HEK293T (cell line): ENCODE measurements around the gene MEF2D.

ENCODE experiments used
- CTCF ChIA-PET: fragments of 350-600 bp; formaldehyde crosslinking; extraction: SDS; loops from one replicate; lab custom pipeline; 2021; ENCODE audit warnings: antibody characterized with exemption, inconsistent platforms; lab: Yijun Ruan, JAX
- POLR2A ChIA-PET: fragments of 350-600 bp; formaldehyde crosslinking; extraction: SDS; loops from one replicate; lab custom pipeline; 2020; ENCODE audit warnings: antibody characterized with exemption, inconsistent platforms; lab: Yijun Ruan, JAX
- DNase-seq: peaks from one replicate; pipeline ENCODE4 v3.0.0; 2012; ENCODE audit warnings: mixed read lengths; ENCODE audit errors: extremely low spot score
- ARNT ChIP-seq: fragments of 450-650 bp; IDR thresholded peaks from 2 replicates; pipeline ENCODE4 v1.6.1; 2017; ENCODE audit warnings: mild to moderate bottlenecking
- BHLHE40 ChIP-seq: fragments of 450-650 bp; IDR thresholded peaks from 2 replicates; pipeline ENCODE4 v1.6.1; 2016; ENCODE audit warnings: mild to moderate bottlenecking, moderate library complexity, borderline replicate concordance
- CTBP1 ChIP-seq: fragments of 450-650 bp; IDR thresholded peaks from 2 replicates; pipeline ENCODE4 v1.6.1; 2016; ENCODE audit warnings: borderline replicate concordance
- ELF4 ChIP-seq: fragments of 450-650 bp; IDR thresholded peaks from 2 replicates; pipeline ENCODE4 v1.6.1; 2017; ENCODE audit warnings: antibody characterized with exemption
- FOXA1 ChIP-seq: fragments of 450-650 bp; IDR thresholded peaks from 2 replicates; pipeline ENCODE4 v1.6.1; 2016; ENCODE audit warnings: mild to moderate bottlenecking
- FOXK2 ChIP-seq: fragments of 450-650 bp; IDR thresholded peaks from 2 replicates; pipeline ENCODE4 v1.6.1; 2016; ENCODE audit warnings: mild to moderate bottlenecking
- FOXM1 ChIP-seq: fragments of 450-650 bp; IDR thresholded peaks from 2 replicates; pipeline ENCODE4 v1.6.1; 2017; ENCODE audit warnings: mild to moderate bottlenecking, borderline replicate concordance
- HDGF ChIP-seq: fragments of 450-650 bp; IDR thresholded peaks from 2 replicates; pipeline ENCODE4 v1.6.1; 2017; ENCODE audit warnings: antibody characterized with exemption, borderline replicate concordance
- L3MBTL2 ChIP-seq: fragments of 450-650 bp; conservative IDR thresholded peaks from 2 replicates; pipeline ENCODE4 v1.6.1; 2016; ENCODE audit warnings: mild to moderate bottlenecking
- LEF1 ChIP-seq: fragments of 450-650 bp; IDR thresholded peaks from 2 replicates; pipeline ENCODE4 v1.6.1; 2017; ENCODE audit warnings: mild to moderate bottlenecking, borderline replicate concordance
- NFRKB ChIP-seq: fragments of 450-650 bp; IDR thresholded peaks from 2 replicates; pipeline ENCODE4 v1.6.1; 2016; ENCODE audit warnings: mild to moderate bottlenecking, moderate library complexity
- PKNOX1 ChIP-seq: fragments of 450-650 bp; IDR thresholded peaks from 2 replicates; pipeline ENCODE4 v1.6.1; 2016
- SP1 ChIP-seq: fragments of 450-650 bp; IDR thresholded peaks from 2 replicates; pipeline ENCODE4 v1.6.1; 2017
- SUZ12 ChIP-seq: fragments of 450-650 bp; IDR thresholded peaks from 2 replicates; pipeline ENCODE4 v1.6.1; 2016; ENCODE audit warnings: mild to moderate bottlenecking
- TARDBP ChIP-seq: fragments of 450-650 bp; IDR thresholded peaks from 2 replicates; pipeline ENCODE4 v1.6.1; 2016
- ZNF384 ChIP-seq: fragments of 450-650 bp; IDR thresholded peaks from 2 replicates; pipeline ENCODE4 v1.6.1; 2016

Gene MEF2D

GRCh38 chr1:156421939-156422601 lies 78.5 kb downstream of the MEF2D start:
- no peak for TF ChIP-seq HDGF
- no peak for TF ChIP-seq NFRKB
- no peak for TF ChIP-seq L3MBTL2
- TF ChIP-seq CTBP1 = no peak
- no peak for TF ChIP-seq ARNT
- TF ChIP-seq ELF4 = no peak
- TF ChIP-seq BHLHE40 = no peak
- TF ChIP-seq SUZ12 = no peak
- no peak for TF ChIP-seq TARDBP
- no peak for TF ChIP-seq FOXA1
- no peak for TF ChIP-seq LEF1
- POLR2A ChIA-PET = interaction anchor here (0.7 to 2.2 kb wide), 7 partner anchors 9 to 170 kb away, joined by 3 to 6 read pairs (median 4); partner anchors contain the start of gene NAXE
- CTCF ChIA-PET = interaction anchor here (1.0 to 1.1 kb wide), 4 partner anchors 24 to 39 kb away, joined by 3 to 9 read pairs (median 4); no protein-coding TSS in a partner anchor
- no peak for DNase-seq

GRCh38 chr1:156421062-156421938 lies 79.3 kb downstream of the MEF2D start:
- CTCF ChIA-PET = interaction anchor here (0.6 to 1.1 kb wide), 3 partner anchors 25 to 667 kb away, joined by 3 to 9 read pairs (median 4); no protein-coding TSS in a partner anchor
- peak; percentile 98 for DNase-seq
- POLR2A ChIA-PET = interaction anchor here (0.7 to 2.2 kb wide), 5 partner anchors 10 to 171 kb away, joined by 3 to 6 read pairs (median 4); partner anchors contain the start of gene NAXE
- no peak for TF ChIP-seq PKNOX1
- TF ChIP-seq L3MBTL2 = peak; percentile 99
- no peak for TF ChIP-seq FOXA1

- TF ChIP-seq LEF1 (no peak), HDGF (no peak), ZNF384 (no peak), ELF4 (no peak), TARDBP (no peak), ARNT (no peak), FOXK2 (no peak), FOXA1 (no peak), NFRKB (no peak), FOXM1 (no peak), PKNOX1 (no peak), SUZ12 (no peak), CTBP1 (no peak), SP1 (no peak)
- DNase-seq = no peak
- ChIA-PET CTCF (interaction anchor here (0.8 to 1.3 kb wide), 3 partner anchors 26 to 36 kb away, joined by 3 to 5 read pairs (median 4); no protein-coding TSS in a partner anchor), POLR2A (interaction anchor here (1.3 to 2.6 kb wide), 2 partner anchors 15 to 37 kb away, joined by 3 to 6 read pairs; no protein-coding TSS in a partner anchor)
Measured at GRCh38 chr1:156420205-156421061, 80.1 kb downstream of the MEF2D start.

- ChIA-PET POLR2A (interaction anchor here (1.3 to 2.6 kb wide), 2 partner anchors 14 to 37 kb away, joined by 3 to 6 read pairs; no protein-coding TSS in a partner anchor), CTCF (interaction anchor here (0.5 to 1.3 kb wide), 6 partner anchors 25 to 197 kb away, joined by 3 to 5 read pairs (median 3); no protein-coding TSS in a partner anchor)
- no peak for TF ChIP-seq FOXA1
- no peak for TF ChIP-seq FOXM1
- TF ChIP-seq SUZ12 = no peak
- TF ChIP-seq ARNT = no peak
- no peak for TF ChIP-seq FOXK2
- TF ChIP-seq NFRKB = no peak
- no peak for TF ChIP-seq L3MBTL2
- TF ChIP-seq PKNOX1 = no peak
- no peak for TF ChIP-seq SP1
- TF ChIP-seq ZNF384 = no peak
- TF ChIP-seq CTBP1 = no peak
- no peak for TF ChIP-seq LEF1
- TF ChIP-seq HDGF = no peak
- no peak for TF ChIP-seq BHLHE40
- no peak for TF ChIP-seq TARDBP
- no peak for TF ChIP-seq ELF4
- no peak for DNase-seq
Measured at GRCh38 chr1:156419854-156420204, 80.7 kb downstream of the MEF2D start.
